ENCODE measurements around the gene RPL7A.
"Not testable (repeated sequence)": the region's sequence is repeated elsewhere in the genome, so short reads cannot be mapped to it uniquely, and the experiment has no call there.

RPL7A gene

DNA sequence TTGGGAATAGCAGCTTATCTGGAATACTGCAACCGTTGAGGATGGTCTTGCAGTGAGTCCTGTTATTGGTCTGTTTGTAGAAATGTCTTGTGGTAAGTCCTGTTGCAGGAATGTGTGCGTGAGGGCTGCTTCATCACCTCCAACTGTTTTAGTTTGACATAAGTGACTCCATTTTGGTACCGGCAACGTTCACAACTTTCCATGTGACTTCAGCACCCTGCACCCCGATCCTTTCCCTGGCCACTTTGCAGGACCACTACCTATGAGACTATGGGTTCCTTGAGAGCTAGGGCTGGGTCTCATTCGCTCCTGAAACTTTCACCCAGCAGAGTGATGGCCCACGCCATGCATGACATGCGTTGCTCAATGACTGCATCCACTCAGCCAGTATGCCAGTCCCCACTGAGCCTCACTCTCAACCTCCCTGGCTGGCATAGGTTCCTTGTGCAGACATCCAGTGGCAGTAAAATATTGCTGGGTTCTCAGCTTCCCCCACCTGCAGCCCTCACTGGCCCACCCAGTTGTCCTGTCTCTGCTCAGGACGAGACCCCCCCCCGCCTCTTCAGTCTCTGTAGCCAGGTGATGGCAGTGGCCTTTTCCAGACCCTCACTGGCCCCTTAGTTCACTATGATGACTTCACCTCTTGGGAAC, 20.1 kb upstream of the RPL7A start:
- no peak for DNase-seq (ENCODE audit: low spot score)

DNA sequence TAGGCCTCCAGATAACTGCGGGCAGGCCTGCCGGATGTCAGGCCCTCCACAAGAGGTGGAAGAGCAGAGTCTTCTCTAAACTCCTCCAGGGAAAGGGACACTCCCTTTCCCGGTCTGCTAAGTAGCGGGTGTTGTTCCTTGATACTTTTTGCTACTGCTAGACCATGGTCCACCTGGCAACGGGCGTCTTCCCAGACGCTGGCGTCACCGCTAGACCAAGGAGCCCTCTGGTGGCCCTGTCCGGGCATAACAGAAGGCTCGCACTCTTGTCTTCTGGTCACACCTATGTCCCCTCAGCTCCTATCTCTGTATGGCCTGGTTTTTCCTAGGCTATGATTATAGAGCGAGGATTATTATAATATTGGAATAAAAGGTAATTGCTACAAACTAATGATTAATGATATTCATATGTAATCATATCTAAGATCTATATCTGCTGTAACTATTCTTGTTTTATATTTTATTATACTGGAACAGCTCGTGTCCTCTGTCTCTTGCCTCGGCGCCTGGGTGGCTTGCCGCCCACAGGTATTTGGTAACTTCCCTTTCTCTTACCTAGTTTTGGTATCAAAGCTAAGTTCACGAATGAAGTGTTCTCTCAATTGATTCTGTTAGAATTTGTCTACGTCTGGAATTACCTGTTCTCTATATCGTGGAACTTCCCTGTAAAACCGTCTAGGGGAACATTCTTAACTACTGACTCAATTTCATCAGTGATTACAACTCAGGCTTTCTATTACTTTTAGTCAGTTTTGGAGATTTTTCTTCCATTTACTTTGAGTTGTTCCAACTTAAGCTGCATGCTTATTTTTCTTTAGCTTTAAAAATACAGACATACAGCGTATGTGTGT, 18.5 kb upstream of the RPL7A start:
- DNase-seq (ENCODE audit: low spot score) = not testable (repeated sequence)

- DNase-seq (ENCODE audit: low spot score) = no peak
Observed at GRCh38 chr9:133331221-133331620, 16.8 kb upstream of the RPL7A start.

DNA sequence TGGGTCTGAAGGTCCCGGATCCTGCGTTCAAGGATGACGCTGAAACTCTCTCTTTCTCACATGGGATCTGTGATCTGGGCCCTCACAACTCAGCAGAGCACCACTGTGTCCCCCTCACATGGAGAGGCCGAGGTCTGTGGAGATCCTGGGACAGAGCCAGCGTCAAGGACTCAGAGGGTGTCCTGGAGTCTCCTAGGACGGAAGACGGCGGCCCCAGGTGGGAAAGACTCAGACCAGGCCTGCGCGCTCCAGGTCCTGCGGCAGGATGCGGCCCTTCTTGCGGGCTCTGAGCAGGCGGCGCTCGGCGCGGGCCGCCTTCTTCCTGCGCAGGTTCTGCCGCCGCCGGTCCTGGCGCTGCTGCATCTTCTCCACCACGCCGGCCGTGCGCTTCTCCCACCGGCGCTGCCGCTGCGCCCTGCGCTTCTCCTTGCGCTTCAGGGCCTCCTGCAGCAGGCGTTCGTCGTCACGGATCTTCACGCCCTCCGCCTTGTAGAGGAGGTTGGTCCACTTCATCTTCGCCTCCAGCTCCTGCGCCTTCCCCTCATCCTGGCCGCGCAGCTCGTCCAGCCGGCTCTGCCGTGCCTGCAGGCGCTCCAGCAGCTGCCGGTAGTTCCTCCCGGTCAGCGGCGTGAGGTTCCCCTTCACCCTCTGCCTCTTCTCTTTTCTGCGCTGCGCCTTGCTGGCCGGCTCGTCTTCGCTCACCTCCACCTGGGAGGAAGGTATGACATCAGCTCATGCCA, 16.2 kb upstream of the RPL7A start:
- DNase-seq (ENCODE audit: low spot score) = no peak

- no peak for DNase-seq (ENCODE audit: low spot score)
Observed at GRCh38 chr9:133332381-133332730, 15.7 kb upstream of the RPL7A start.

DNA sequence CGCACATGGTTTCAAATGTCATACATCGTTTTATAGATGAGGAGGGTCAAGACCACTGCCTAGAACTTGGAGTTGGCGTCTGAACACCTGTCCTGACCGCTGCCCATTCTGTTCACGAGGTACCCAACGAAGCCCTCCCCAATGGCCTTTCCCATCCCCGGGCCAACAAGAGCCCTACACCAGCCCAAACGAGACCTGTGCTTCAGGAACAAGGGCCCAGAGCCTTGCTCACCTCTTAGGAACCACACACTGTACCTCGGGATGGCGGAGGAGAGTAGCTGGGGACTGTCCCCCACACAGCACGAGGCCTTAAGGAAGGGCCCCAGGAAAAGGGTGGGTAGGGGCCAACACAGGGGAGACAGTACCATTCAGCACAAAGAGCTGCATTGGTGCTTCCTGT, 15.0 kb upstream of the RPL7A start:
- no peak for DNase-seq (ENCODE audit: low spot score)

DNA sequence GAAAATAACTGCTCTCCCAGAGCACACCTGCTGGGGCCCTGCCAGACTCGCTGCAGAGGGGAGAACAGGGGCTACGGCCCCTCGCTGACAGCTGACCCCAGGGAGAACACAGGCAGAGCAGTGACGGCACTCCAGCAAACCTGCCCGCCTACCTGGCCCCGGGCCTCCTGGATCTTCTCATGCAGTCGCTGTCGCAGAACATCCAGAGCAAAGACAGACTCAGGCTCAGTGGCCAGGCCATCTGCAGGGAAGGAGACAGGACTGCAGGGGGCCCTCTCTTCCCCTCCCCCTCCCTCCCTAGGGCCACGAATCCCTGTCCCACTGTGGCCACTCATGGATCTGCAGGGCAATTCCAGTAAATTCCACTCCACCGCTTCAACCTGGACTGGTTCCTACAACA, 14.5 kb upstream of the RPL7A start:
- DNase-seq (ENCODE audit: low spot score) = no peak

DNA sequence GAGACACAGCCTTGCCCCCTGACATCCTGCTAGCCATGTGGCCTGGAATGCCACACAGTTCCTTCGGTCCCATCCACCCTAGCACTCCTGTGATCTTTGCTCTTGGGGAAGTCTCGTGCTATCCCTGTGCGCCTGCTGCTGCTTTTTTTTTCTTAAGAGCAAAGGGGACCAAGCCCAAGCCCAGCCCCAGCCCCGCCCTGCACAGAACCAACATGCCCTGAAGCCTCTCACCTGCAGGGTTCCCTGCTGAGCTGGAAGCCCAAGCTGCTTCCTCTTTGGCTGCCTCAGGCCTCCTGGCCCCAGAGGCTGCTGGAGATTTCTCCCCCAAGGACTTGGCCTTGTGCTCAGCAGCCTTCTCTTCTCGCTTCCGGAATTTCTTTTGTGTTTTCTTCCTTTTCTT, 13.9 kb upstream of the RPL7A start:
- no peak for DNase-seq (ENCODE audit: low spot score)

- DNase-seq (ENCODE audit: low spot score) = not testable (repeated sequence)
Observed at GRCh38 chr9:133334888-133335287, 13.1 kb upstream of the RPL7A start.

DNA sequence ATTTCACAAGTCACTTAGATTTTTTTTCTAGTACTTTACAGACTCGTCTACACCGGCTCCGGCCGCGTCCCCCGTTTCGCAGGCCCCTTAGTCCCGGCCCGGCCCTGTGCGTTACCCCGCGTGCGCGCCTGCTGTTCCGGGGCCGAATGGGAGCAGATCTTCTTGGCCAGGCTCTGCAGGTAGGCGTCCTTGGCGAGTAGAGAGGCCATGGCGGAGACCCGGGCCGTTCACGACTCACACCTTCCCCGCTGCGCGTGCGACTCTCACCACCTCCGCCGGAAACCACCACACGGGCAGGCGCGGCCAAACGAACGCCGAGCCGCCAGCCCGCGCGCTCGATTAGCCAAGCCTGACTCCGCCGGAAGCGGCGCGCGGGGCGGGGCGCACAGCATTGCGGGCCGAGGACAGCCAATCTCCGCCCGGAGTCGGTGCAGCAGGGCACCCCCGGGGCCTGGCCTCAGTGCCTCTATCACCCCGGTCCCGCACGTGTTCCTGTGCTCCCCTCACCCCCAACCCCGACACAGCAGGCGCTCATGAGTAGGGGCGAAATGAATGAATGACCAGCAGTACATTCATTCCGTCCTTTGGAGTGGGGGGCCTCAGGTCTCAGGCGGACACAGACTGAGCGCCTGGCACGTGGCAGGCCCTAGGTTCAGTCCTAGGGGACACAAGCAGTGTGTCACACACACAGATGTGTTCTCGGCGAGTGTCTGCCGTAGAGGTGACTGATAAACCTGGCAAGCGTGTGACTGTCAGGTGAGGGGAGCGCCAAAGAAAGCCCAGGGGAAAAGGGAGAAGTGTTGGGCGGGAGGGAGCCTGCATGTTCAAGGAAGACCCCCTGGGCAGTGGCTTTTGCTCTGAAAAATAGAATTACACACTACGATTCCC, 11.8 kb upstream of the RPL7A start, which contains the start of gene SURF6:
SURF6 (minus strand) TSS at position 265 of the 888 bp plus-strand sequence; CDS start at position 209, 56 bp downstream.
- peak; percentile 93 for DNase-seq (ENCODE audit: low spot score)

DNA sequence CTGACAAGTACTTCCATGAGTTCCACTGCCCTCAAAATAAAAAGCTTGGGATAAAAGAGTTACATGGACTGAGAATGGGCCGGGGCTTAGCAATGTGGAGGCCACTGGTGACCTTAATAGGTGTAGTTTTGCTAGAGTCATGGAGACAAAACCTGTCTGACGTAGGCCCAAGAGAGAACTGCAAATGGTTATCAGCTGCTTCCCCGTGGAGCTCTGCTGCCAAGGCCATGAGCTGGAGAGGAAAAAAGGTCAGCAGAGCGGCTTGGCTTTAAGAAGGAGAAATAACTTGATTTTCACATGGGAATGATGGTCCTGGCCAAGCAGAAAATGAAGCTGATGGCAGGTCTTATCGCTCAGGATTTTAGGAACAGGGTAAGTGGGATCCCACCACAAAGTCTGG, 8.4 kb upstream of the RPL7A start:
- DNase-seq (ENCODE audit: low spot score) = no peak

DNA sequence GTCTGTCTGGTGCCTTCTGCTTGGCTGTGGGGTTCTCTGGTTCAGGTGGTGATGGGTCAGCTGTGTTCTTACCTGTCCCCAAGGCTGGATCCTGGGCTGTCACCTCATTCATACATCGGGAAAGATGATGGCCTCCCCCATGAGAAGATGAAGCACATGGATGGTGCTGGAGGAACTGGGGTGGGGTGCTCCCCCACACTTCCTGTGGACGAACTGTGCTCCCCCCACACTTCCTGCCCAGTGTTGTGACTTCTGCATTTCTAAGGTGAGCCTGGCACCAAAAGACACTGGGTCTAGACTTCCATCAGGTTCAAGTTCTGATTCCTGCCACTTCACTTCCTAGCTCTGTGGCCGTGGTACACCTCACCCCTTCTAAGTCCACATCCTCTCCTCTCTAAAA, 7.8 kb upstream of the RPL7A start:
- no peak for DNase-seq (ENCODE audit: low spot score)

DNA sequence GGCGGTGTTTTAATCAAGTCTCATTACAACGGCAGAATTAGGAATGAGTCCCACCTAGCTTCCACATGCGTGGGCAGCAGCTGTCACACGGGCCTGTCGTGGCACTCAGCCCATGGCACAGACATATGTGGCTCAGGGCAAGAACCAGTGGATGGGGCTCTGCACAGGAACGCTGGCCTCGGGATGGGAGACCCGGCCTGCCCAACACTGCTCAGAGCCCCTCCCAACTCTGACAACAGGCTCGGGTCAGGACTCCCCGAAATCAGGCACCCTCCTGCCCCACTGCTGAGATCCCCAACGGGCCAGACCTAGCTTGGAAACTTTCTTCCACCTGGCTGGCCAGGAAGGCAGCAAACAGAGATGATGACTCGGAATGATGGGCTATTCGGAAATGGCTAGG, 7.1 kb upstream of the RPL7A start:
- no peak for DNase-seq (ENCODE audit: low spot score)

GRCh38 chr9:133341369-133342068, 6.5 kb upstream of the RPL7A start:
- no peak for DNase-seq (ENCODE audit: low spot score)

DNA sequence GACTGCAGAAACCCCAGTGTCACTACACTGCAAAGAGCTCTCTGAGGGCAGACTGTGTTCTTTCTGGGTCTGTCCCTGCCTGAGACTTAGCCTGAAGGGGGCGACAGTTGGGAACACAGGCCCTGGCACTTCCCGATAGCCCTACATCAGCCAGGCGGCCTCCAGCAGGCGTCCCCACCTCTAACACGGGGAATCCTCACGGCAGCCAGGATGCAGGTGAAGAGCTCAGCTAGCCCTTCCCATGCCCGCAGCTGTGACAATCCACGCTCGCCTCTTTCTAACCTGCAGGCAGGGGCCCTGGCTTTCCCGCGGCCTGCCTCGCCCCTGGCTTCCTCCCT, 6.0 kb upstream of the RPL7A start:
- no peak for DNase-seq (ENCODE audit: low spot score)

DNA sequence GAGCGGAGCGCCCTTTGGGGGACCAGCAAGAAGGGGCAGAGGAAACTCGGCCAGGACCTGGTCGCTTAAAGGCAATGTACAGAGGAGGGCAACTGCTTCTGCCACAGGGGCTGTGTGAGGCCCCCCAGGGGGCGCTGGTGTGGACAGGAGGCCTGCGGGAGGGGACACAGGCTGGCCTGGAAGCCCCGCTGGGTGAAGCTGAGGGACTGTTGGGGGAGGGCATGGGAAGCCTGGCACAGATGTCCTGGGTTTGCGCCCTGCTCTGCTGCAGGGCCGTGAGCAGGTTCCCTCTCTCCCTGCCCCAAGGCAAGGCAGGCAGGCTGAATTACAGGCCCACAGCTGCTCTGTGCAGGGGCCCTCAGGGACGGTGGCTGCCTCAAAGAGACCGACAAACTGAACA, 5.4 kb upstream of the RPL7A start:
- no peak for DNase-seq (ENCODE audit: low spot score)

DNA sequence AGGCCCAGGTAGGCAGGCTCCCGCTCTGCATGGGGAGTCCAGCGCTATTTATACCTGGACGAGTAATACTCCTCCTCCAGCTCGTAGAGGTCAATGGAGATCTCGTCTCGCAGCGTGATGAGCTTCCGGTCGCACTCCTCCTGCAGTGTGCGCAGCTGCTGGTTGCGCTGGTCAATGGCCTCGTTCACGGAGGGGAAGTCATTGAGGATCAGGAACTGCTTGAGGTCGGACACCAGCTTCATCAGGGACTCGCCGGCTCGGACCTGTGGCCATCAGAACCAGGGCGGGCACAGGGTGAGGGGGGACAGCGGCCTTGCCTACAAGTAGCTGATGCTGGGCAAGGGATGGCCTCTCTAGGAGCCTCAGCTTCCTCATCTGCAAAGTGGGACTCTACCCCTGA, 3.9 kb upstream of the RPL7A start:
- DNase-seq (ENCODE audit: low spot score) = no peak

- DNase-seq (ENCODE audit: low spot score) = no peak
Observed at GRCh38 chr9:133344979-133345378, 3.0 kb upstream of the RPL7A start.

DNA sequence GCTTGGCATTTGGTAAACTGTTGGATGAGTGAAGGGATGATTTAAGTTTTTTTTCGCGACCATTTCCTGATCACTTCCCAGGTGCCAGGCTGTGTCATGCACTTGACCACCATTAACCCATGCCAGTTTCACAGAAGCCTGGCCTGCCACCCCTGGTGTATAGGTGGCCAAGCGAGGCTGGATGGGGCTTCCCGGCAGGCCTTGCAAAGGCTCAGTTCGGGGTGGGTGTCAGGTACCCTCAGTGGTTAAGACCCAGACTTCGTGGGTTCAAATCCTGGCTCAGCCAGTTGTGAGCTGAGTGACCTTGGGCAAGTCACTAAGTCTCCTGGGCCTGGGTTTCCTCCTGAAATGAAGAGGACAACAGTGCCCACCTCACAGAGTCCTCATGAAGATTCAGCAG, 2.4 kb upstream of the RPL7A start:
- no peak for DNase-seq (ENCODE audit: low spot score)

DNA sequence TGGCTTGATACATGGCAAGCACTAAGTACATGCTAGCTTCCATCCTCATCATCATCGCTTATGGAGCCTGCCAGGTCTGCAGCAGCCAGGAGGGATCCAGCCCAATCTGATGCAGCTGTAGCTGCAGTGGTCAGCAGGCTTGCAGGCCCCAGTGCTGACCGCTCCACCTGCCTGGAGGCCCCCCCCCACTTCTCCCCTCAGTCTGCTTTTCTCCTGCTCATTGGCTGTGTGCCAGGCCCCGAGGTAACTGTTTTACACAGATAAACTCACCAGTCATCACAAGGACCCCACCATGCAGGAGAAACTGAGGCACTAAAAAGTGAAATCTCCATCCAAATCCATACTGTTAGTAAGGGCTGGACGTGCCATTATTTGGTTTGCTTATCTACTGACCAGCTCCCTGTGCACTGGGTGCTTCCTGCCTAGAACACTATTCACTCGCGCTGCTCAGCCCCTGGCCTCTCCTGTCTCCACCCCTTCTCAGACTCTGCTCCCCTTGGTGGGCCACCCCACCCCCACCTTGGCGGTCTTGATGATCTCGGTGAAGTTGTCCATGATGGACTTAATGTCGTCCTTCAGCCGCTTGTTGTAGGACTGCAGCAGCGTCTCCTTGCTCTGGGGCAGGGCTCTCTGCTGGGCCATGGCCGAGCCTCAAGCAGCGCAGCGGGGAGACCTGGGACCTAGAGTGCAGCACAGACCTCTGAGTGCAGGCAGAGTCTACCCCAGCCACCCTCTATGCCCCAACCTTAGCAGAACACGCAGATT, 1.8 kb upstream of the RPL7A start:
- no peak for DNase-seq (ENCODE audit: low spot score)

DNA sequence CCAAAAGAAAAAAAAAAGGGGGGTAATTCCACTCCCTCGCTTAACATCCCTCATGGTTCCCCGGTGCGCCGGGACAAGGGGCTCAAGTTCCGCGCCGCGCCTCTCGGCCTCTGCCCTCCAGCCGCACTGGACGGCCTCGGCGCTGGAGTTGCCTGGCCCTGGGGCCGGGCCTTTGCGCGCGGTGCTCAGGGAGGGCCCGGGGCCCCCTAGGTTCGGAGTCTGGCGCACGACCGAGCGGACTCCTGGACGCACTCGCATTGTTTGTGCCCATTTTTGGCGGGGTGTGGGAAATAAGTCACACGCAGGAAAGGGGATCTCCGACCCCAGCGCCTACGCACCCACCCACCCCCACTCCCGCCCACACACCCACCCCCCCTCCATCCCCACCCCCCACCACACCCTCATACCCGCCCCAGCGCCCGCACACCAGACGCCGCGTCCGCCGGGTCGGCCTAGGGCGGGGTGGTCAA, 468 bp upstream of the RPL7A start:
- peak; percentile 38 for DNase-seq (ENCODE audit: low spot score)

Data from CD4-positive, alpha-beta T cell treated with Interleukin-15 for 4 hours (primary cell).